ENCODE data around the gene NHEJ1.

DNA sequence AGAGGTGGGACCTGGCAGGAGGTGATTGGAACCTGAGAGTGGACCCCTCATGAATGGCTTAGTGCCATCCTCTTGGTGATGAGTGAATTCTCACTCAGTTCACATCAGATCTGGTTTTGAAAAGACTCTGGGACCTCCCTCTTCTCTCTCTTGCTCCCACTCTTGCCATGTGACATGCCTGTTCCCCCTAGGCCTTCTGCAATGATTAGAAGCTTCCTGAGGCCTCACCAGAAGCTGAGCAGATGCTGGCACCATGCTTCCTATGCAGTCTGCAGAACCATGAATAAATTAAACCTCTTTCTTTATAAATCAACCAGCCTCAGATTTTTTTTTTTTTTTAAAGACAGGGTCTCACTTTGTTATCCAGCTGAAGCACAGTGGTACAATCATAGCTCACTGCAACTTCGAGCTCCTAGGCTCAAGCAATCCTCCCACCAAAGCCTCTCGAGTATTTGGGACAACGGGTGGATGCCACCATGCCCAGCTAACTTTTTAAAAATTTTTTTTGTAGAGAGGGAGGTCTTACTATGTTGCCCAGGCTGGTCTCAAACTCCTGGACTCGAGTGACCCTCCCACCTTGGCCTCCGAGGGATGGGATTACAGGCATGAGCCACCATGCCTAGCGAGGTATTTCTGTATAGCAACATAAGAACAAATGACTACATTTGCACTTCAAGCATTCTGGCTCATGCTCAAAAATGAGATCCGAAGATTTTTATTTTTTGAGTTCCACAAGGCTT lies 44.0 kb upstream of the NHEJ1 start:
- TF ChIP-seq, protein P1, sequence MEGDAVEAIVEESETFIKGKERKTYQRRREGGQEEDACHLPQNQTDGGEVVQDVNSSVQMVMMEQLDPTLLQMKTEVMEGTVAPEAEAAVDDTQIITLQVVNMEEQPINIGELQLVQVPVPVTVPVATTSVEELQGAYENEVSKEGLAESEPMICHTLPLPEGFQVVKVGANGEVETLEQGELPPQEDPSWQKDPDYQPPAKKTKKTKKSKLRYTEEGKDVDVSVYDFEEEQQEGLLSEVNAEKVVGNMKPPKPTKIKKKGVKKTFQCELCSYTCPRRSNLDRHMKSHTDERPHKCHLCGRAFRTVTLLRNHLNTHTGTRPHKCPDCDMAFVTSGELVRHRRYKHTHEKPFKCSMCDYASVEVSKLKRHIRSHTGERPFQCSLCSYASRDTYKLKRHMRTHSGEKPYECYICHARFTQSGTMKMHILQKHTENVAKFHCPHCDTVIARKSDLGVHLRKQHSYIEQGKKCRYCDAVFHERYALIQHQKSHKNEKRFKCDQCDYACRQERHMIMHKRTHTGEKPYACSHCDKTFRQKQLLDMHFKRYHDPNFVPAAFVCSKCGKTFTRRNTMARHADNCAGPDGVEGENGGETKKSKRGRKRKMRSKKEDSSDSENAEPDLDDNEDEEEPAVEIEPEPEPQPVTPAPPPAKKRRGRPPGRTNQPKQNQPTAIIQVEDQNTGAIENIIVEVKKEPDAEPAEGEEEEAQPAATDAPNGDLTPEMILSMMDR (conservative IDR thresholded peaks at IDR 0.05) = no peak
- no peak for TF ChIP-seq ZFX (IDR thresholded peaks at IDR 0.05)

Measured in C4-2B (cell line).